C4-2B (cell line): ENCODE results near the gene RNF214.

Experiments
- H3K27ac ChIP-seq: fragments of 450-650 bp; 2 replicates; pipeline ENCODE4 v1.5.1; 2017
- CTCF ChIP-seq: fragments of 450-650 bp; conservative IDR thresholded peaks from 2 replicates; pipeline ENCODE4 v1.5.1; 2017; ENCODE audit warnings: mild to moderate bottlenecking
- ZFX ChIP-seq: fragments of 450-650 bp; IDR thresholded peaks from 2 replicates; pipeline ENCODE4 v1.6.1; 2017

RNF214 gene

GRCh38 chr11:117187799-117188481 lies 44.5 kb upstream of the RNF214 start:
- TF ChIP-seq ZFX (no peak), CTCF (no peak)
- no peak overlapping the region for H3K27ac ChIP-seq

GRCh38 chr11:117188620-117189081 lies 43.8 kb upstream of the RNF214 start:
- TF ChIP-seq CTCF (no peak), ZFX (no peak)
- no peak overlapping the region for H3K27ac ChIP-seq

GRCh38 chr11:117189191-117189940 lies 43.1 kb upstream of the RNF214 start:
- TF ChIP-seq ZFX (no peak), CTCF (no peak)
- H3K27ac ChIP-seq = no peak overlapping the region

GRCh38 chr11:117189941-117190544 lies 42.4 kb upstream of the RNF214 start:
- TF ChIP-seq CTCF = no peak
- no peak for TF ChIP-seq ZFX
- H3K27ac ChIP-seq = no peak overlapping the region

GRCh38 chr11:117191680-117192400 lies 40.6 kb upstream of the RNF214 start:
- TF ChIP-seq ZFX (no peak), CTCF (no peak)
- no peak overlapping the region for H3K27ac ChIP-seq

GRCh38 chr11:117192401-117192875 lies 40.0 kb upstream of the RNF214 start:
- TF ChIP-seq CTCF = no peak
- no peak for TF ChIP-seq ZFX
- H3K27ac ChIP-seq = no peak overlapping the region
